ENCODE data around the gene RRN3.

The RRN3 gene

GRCh38 chr16:15037003-15037402, 57.1 kb downstream of the RRN3 start:
- Histone ChIP-seq H3K9ac (ENCODE audit: low read depth, low read length) (no peak overlapping the region), H3K79me2 (ENCODE audit: insufficient read depth, low read length) (no peaks in the 10 kb centered on the region), H4K20me1 (ENCODE audit: insufficient read depth, low read length) (no peaks in the 10 kb centered on the region), H2AFZ (ENCODE audit: low read depth, low read length) (no peak overlapping the region), H3K36me3 (ENCODE audit: insufficient read depth, low read length) (peaks cover 95% of the 10 kb centered on the region), H3K27me3 (ENCODE audit: insufficient read depth, low read length, poor library complexity) (no peaks in the 10 kb centered on the region), H3K4me1 (ENCODE audit: insufficient read depth, low read length) (no peaks in the 10 kb centered on the region), H3K4me2 (ENCODE audit: insufficient read depth, low read length) (no peak overlapping the region), H3K9me3 (ENCODE audit: insufficient read depth, low read length, severe bottlenecking) (no peaks in the 10 kb centered on the region), H3K4me3 (ENCODE audit: low read depth in 1 of 2, low read length in 2 of 2) (no peak overlapping the region), H3K27ac (ENCODE audit: low read length) (no peak overlapping the region)
- ATAC-seq (ENCODE audit: insufficient read depth, low read depth) (no peak), DNase-seq (no peak)
- TF ChIP-seq EZH2 (IDR thresholded peaks at IDR 0.05; ENCODE audit: borderline replicate concordance, low read depth, low read length, severe bottlenecking) = no peak
- no peak for TF ChIP-seq CTCF (IDR thresholded peaks at IDR 0.05; ENCODE audit: borderline replicate concordance, extremely low read depth, low read length, poor library complexity, severe bottlenecking)

- Histone ChIP-seq H3K4me3 (ENCODE audit: low read depth in 1 of 2, low read length in 2 of 2) (no peak overlapping the region), H3K4me1 (ENCODE audit: insufficient read depth, low read length) (no peaks in the 10 kb centered on the region), H3K27me3 (ENCODE audit: insufficient read depth, low read length, poor library complexity) (no peaks in the 10 kb centered on the region), H3K36me3 (ENCODE audit: insufficient read depth, low read length) (peaks cover 90% of the 10 kb centered on the region), H3K9me3 (ENCODE audit: insufficient read depth, low read length, severe bottlenecking) (no peaks in the 10 kb centered on the region), H3K4me2 (ENCODE audit: insufficient read depth, low read length) (no peak overlapping the region), H3K27ac (ENCODE audit: low read length) (no peak overlapping the region), H4K20me1 (ENCODE audit: insufficient read depth, low read length) (no peaks in the 10 kb centered on the region), H3K9ac (ENCODE audit: low read depth, low read length) (no peak overlapping the region), H3K79me2 (ENCODE audit: insufficient read depth, low read length) (no peaks in the 10 kb centered on the region), H2AFZ (ENCODE audit: low read depth, low read length) (no peak overlapping the region)
- DNase-seq (no peak), ATAC-seq (ENCODE audit: insufficient read depth, low read depth) (no peak)
- TF ChIP-seq CTCF (IDR thresholded peaks at IDR 0.05; ENCODE audit: borderline replicate concordance, extremely low read depth, low read length, poor library complexity, severe bottlenecking) (no peak), EZH2 (IDR thresholded peaks at IDR 0.05; ENCODE audit: borderline replicate concordance, low read depth, low read length, severe bottlenecking) (no peak)
Observed at GRCh38 chr16:15035163-15035729, 58.8 kb downstream of the RRN3 start.

GRCh38 chr16:15034266-15035162, 59.6 kb downstream of the RRN3 start:
- H3K36me3 ChIP-seq (ENCODE audit: insufficient read depth, low read length) = peaks cover 86% of the 10 kb centered on the region
- H4K20me1 ChIP-seq (ENCODE audit: insufficient read depth, low read length) = peaks cover under 1% of the 10 kb centered on the region; the same call in 1 of the 2 replicates
- H2AFZ ChIP-seq (ENCODE audit: low read depth, low read length) = no peak overlapping the region
- TF ChIP-seq EZH2 (IDR thresholded peaks at IDR 0.05; ENCODE audit: borderline replicate concordance, low read depth, low read length, severe bottlenecking) (no peak), CTCF (IDR thresholded peaks at IDR 0.05; ENCODE audit: borderline replicate concordance, extremely low read depth, low read length, poor library complexity, severe bottlenecking) (no peak)
- H3K27me3 ChIP-seq (ENCODE audit: insufficient read depth, low read length, poor library complexity) = no peaks in the 10 kb centered on the region
- no peaks in the 10 kb centered on the region for H3K9me3 ChIP-seq (ENCODE audit: insufficient read depth, low read length, severe bottlenecking)
- ATAC-seq (ENCODE audit: insufficient read depth, low read depth) (no peak), DNase-seq (no peak)
- peaks cover 3% of the 10 kb centered on the region for H3K79me2 ChIP-seq (ENCODE audit: insufficient read depth, low read length)
- no peaks in the 10 kb centered on the region for H3K4me1 ChIP-seq (ENCODE audit: insufficient read depth, low read length)
- no peak overlapping the region for H3K4me2 ChIP-seq (ENCODE audit: insufficient read depth, low read length)
- no peak overlapping the region for H3K4me3 ChIP-seq (ENCODE audit: low read depth in 1 of 2, low read length in 2 of 2)
- H3K27ac ChIP-seq (ENCODE audit: low read length) = no peak overlapping the region
- no peak overlapping the region for H3K9ac ChIP-seq (ENCODE audit: low read depth, low read length)
